ENCODE results near the gene RASSF3. TPM values are rescaled to one million over a fixed set of nuclear protein-coding genes. Genes with fewer than 3 reads are reported as not detected.

RASSF3 gene
- total and polyA plus RNA-seq, 2 of the 13 experiments (the other 11 are each of a cell fraction or from before 2014, with no cell fraction given), result 15.5 to 16.0 TPM

GRCh38 chr12:64611341-64612284 is 1.3 kb downstream of the RASSF3 start (continued):
- TF ChIP-seq YEATS2 (CRISPR knock-in tag; IDR thresholded peaks at IDR 0.05; ENCODE audit: borderline replicate concordance) (no peak), ZFP91 (CRISPR knock-in tag; IDR thresholded peaks at IDR 0.05; ENCODE audit: borderline replicate concordance) (no peak), GATAD1 (CRISPR knock-in tag; IDR thresholded peaks at IDR 0.05) (no peak), KDM5B (CRISPR knock-in tag; IDR thresholded peaks at IDR 0.05; ENCODE audit: borderline replicate concordance) (no peak), ZNF362 (CRISPR knock-in tag; IDR thresholded peaks at IDR 0.05; ENCODE audit: borderline replicate concordance) (no peak), ZNF350 (CRISPR knock-in tag; IDR thresholded peaks at IDR 0.05; ENCODE audit: borderline replicate concordance, low read depth) (no peak; the same call in 1 of the 2 replicates), FOXK2 (IDR thresholded peaks at IDR 0.05) (no peak), GZF1 (CRISPR knock-in tag; IDR thresholded peaks at IDR 0.05) (0 out of 2 replicates have a peak, but pooled peaks have one; percentile 0), GATA4 (IDR thresholded peaks at IDR 0.05; ENCODE audit: borderline replicate concordance, low read depth) (no peak), ZNF720 (CRISPR knock-in tag; IDR thresholded peaks at IDR 0.05) (no peak), ZNF841 (CRISPR knock-in tag; IDR thresholded peaks at IDR 0.05; ENCODE audit: borderline replicate concordance) (no peak), ZNF205 (CRISPR knock-in tag; IDR thresholded peaks at IDR 0.05) (no peak), SNAPC5 (CRISPR knock-in tag; IDR thresholded peaks at IDR 0.05; ENCODE audit: borderline replicate concordance) (no peak), GLMP (CRISPR knock-in tag; IDR thresholded peaks at IDR 0.05; ENCODE audit: borderline replicate concordance) (no peak), CTCF (CRISPR knock-in tag; IDR thresholded peaks at IDR 0.05) (no peak), AHDC1 (CRISPR knock-in tag; IDR thresholded peaks at IDR 0.05; ENCODE audit: borderline replicate concordance) (no peak)

All from HepG2 (cell line).